Astrocyte (in vitro differentiated cells and primary cell): ENCODE data around the gene ARL2BP.

Experiments used
- CTCF ChIP-seq: IDR thresholded peaks from 2 replicates; pipeline ENCODE4 v1.5.1; 2011; ENCODE audit warnings: low read depth, mild to moderate bottlenecking, inconsistent platforms, low read length, moderate library complexity; ENCODE audit not compliant: insufficient read depth
- EZH2 ChIP-seq: IDR thresholded peaks from 2 replicates; pipeline ENCODE4 v1.6.1; 2012; ENCODE audit warnings: mild to moderate bottlenecking, low read length, inconsistent platforms; ENCODE audit not compliant: insufficient read depth

GRCh38 chr16:57256601-57257395, 11.7 kb downstream of the ARL2BP start:
- no peak for TF ChIP-seq EZH2
- no peak for TF ChIP-seq CTCF
